ENCODE results near the gene CYP8B1.
"Not testable (repeated sequence)": the region's sequence is repeated elsewhere in the genome, so short reads cannot be mapped to it uniquely, and the experiment has no call there.

Gene CYP8B1

GRCh38 chr3:42886294-42886822, 10.7 kb upstream of the CYP8B1 start:
- no peak for DNase-seq

- no peak for DNase-seq
Measured at GRCh38 chr3:42884324-42884723, 8.6 kb upstream of the CYP8B1 start.

GRCh38 chr3:42883251-42883930, 7.7 kb upstream of the CYP8B1 start:
- DNase-seq = not testable (repeated sequence)

GRCh38 chr3:42880601-42881451, 5.1 kb upstream of the CYP8B1 start:
- peak in 49 of 51 donors; percentile 23 to 87 (median 68) for DNase-seq

- DNase-seq = no peak
Measured at GRCh38 chr3:42880183-42880582, 4.5 kb upstream of the CYP8B1 start.

GRCh38 chr3:42877881-42878280, 2.2 kb upstream of the CYP8B1 start:
- DNase-seq = no peak

DNA sequence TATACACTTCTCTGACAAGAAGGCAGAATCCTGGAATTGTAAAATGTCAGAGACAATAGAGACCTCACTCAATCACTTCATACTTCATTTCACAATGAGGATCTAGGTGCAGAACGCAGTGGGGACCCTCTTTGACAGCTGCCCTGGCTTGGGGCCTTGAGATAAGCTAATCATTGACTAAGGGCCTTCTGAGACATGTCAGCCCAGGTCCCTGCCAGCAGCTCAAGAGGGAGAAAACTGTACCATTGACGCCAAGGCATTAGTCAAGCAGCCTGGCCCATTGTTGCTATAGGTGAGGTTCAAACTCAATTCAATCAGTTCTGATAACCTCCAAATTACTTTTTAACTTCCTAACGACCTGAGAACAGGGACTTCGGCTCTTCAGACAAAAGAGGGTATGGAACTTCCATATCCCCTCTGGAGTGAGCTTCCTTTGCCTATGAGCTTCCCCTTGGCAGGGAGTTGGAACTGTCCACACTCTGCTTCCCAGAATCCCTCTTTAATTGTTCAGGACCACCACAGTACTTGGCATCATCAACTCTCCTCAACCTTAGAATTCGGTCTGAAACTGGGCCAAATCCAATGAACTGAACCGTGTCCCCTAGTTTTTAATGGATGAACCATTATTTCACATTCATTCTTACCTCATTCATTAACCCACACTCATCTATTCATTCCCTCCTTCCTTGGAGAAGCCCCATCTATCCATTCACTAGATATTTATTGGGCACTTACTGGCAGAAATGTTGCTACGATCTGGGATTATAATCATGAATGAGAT, 1.5 kb upstream of the CYP8B1 start:
- no peak for DNase-seq

DNA sequence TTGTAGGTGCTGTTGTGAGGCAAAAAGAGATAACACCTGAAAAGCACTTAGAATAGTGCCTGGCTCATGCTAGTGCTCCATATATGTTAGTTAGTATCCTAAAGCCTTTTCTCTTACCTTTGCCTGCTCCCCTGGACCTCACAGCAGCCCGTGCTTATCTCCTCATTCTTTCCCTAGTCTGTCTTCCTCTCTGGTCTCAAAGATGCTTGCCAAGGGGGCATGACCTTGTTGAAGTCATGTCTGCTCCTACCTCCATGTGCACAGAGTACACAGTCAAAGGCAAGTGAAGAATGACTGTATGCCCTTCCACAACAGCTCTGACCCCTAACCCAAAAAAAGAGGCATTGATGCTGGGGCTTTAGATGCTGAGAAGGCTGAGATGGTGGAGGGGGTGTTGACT, 722 bp upstream of the CYP8B1 start:
- DNase-seq = no peak

GRCh38 chr3:42874749-42875148, 930 bp downstream of the CYP8B1 start:
- no peak for DNase-seq

GRCh38 chr3:42873221-42873982, 2.3 kb downstream of the CYP8B1 start:
- DNase-seq = no peak

DNA sequence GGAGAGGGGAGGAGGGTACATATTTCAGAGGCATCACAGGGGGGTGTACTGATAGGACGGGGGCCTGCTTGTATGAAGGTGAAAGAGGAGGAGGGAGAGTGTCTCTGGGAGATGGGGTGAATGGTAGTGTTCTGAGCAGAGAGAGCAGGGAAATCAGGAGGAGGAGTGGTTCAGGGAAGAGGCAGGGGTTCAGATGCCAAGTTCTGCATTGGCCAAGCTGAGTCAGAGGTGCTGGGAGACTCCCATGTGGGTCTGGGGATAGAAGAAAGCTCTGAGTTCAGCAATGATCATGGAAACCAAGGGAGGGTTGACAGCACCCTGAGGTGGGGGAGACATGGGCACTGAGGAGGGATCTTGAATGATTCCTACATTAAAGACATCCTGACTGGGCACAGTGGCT, 3.0 kb downstream of the CYP8B1 start:
- no peak for DNase-seq

- peak in 4 of 51 donors; percentile 2 to 11 (median 8) for DNase-seq
Measured at GRCh38 chr3:42871592-42872196, 4.0 kb downstream of the CYP8B1 start.

GRCh38 chr3:42868841-42869240, 6.8 kb downstream of the CYP8B1 start:
- no peak for DNase-seq

DNA sequence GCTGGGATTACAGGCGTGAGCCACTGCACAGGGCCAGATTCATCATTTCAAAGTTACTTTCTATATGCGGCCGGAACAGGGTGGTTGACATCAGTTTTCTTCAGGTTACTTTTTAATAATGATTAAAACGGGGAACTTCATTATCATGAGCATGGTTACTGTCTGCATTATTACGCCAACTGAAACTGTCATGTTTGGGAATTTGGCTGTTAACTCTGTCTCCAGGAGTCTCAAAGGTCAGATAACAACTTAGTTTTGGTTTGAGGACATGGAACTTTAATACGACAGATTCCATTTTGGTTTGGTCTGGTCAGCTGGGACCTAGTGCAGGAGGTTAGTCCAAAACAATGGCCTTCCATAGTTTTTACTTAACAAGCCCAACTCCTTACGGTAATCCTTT, 8.5 kb downstream of the CYP8B1 start:
- DNase-seq = no peak

DNA sequence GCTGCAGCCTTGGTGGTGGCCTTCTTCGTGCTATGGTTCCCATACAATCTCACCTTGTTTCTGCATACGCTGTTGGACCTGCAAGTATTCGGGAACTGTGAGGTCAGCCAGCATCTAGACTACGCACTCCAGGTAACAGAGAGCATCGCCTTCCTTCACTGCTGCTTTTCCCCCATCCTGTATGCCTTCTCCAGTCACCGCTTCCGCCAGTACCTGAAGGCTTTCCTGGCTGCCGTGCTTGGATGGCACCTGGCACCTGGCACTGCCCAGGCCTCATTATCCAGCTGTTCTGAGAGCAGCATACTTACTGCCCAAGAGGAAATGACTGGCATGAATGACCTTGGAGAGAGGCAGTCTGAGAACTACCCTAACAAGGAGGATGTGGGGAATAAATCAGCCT, 10.4 kb downstream of the CYP8B1 start:
- DNase-seq = no peak

DNA sequence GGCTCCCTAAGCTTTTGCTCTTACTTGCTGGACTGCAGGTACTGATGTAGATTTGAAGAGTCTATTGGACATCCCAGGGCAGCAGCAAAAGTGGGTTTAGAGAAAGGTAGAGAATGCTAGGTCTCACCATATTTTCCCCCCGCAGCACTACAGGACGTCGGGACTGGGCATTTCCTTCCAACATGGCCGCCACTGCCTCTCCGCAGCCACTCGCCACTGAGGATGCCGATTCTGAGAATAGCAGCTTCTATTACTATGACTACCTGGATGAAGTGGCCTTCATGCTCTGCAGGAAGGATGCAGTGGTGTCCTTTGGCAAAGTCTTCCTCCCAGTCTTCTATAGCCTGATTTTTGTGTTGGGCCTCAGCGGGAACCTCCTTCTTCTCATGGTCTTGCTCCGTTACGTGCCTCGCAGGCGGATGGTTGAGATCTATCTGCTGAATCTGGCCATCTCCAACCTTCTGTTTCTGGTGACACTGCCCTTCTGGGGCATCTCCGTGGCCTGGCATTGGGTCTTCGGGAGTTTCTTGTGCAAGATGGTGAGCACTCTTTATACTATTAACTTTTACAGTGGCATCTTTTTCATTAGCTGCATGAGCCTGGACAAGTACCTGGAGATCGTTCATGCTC, 11.2 kb downstream of the CYP8B1 start:
- DNase-seq = no peak

DNA sequence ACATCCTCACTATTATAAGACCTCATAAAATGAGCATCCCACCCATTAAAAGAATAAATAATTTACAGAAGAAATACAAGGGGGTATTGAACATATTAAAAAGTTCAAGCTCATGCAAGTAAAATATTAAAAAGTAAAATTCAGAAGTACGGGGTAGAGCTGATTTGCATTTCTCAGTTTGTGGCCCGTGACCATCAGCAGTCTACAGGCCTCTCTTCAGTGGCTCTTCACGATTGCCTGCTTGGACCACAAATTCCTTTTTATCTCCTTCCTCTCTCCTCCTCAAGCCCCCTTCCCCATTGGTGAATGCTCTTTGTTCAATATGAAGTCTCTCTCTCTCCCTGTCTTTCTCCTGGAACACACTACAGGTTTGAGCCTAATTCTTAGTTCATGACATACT, 19.1 kb downstream of the CYP8B1 start:
- no peak for DNase-seq

DNA sequence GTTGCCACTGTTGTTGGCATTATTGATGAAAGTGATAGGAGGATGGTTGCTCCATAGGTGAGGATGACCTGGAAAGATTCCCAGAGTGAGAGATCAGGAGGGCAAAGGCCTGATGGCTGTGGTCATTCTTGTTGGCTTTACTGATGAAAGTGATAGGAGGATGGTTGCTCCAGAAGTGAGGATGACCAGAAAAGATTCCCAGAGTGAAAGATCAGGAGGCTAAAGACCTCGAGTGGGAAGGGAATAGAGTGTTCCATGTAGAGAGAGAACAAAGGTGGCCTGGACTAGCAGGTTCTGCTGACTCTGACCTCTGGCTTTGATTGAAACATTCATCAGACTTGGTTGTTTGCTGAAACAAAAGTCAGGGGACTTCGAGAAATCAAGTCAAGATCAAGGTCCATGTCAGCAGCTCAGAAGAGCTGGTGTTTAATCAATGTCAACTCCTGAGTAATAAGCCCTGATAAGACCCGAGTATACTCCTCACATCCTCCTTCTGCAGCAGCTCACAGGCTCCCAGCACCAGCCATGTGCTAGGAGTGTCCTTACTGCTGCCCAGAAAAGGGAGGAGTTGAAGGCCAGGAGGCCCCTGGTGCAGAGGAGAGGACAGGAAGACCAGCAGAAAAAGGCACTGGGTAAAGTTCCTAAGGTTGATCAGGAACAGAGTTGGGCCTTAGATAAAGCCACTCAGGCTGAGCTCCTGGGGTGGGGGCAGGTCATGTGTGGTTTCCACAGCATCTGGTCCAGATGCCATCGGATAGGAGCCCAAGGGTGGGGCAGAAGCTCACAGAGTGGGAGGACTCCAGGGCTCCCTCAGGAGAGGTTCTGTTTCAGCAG, 19.9 kb downstream of the CYP8B1 start:
- DNase-seq = no peak

DNA sequence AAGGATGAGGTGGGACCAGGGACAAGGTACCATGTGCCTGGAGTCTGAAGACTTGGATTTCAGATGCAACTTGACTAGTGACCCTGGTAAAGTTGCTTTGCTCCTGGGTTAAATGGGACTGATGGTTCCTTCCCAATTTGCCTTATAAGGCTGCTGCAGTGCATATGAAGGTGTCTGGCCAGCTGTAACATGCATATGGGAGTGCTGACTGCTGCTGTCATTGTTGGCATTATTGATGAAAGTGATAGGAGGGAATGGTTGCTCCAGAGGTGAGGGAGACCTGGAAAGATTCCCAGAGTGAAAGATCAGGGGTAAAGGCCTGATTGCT, 20.5 kb downstream of the CYP8B1 start:
- DNase-seq = no peak

All from hypothalamus (tissue), 51 donors.